Sigmoid colon (tissue), 4 donors: ENCODE results near the gene POLR1B.

ENCODE experiments used
- EP300 ChIP-seq, 4 donors: sonication (generic); formaldehyde crosslinking; IDR thresholded peaks; one replicate each; pipeline ENCODE4 v1.6.1; 2017; ENCODE audit warnings: antibody characterized with exemption in 4 of 4
- POLR2A ChIP-seq, 2 donors: fragments of 450-650 bp; IDR thresholded peaks; one replicate each; pipeline ENCODE4 v1.6.1; 2016; ENCODE audit warnings: antibody characterized with exemption in 2 of 2, mild to moderate bottlenecking in 2 of 2, moderate library complexity in 2 of 2
- TF ChIP-seq, protein P1 (sequence below), 4 experiments: fragments of 450-650 bp in 3 of 4; fragments of 200-600 bp in 1 of 4; IDR thresholded peaks; one replicate each; pipeline ENCODE4 v1.5.1; 2016 to 2019; ENCODE audit warnings: antibody characterized with exemption in 4 of 4, mild to moderate bottlenecking in 3 of 4, moderate library complexity in 2 of 4

DNA sequence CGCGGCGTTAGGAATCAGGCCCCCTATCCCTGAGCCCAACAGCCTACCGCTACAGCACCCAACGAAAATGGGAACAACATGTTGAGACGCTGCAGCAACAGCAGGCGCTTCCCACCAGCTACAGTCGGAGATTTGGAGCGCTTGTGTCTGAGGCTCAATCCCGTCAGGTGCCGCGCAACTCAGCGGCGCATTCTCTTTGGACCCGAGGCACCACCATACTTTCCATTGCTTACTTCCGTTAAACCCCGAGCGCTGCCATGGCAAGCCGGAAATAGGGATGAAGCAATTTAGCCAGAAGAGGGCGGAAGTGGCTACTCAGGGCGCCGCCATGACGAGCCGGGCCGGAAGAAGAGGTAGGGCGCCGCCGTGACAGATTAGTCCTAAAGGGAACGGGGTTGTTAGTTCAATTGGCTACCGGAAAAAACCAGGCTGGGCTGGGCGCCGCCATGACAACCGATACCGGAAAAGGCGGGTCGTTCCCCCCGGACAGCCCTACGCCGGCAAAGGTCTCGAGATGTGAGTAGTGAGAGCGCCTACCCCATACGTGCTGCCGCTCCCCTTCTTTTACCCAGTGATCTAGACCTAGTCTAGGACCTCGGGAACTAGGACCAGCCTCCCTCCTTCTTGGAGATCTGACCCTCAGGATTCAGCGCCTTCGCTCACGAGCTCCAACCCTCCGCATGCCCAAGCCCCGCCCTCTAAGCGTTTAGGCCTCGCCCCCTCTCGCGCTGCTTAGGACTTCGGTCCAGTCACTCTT is 42.0 kb downstream of the POLR1B start, which contains the start of gene CHCHD5:
- TF ChIP-seq POLR2A (IDR thresholded peaks at IDR 0.05) (peak; percentile 18 to 36), EP300 (IDR thresholded peaks at IDR 0.05) (peak in 2 of 4 donors; percentile 15 to 16)
- TF ChIP-seq, protein P1, sequence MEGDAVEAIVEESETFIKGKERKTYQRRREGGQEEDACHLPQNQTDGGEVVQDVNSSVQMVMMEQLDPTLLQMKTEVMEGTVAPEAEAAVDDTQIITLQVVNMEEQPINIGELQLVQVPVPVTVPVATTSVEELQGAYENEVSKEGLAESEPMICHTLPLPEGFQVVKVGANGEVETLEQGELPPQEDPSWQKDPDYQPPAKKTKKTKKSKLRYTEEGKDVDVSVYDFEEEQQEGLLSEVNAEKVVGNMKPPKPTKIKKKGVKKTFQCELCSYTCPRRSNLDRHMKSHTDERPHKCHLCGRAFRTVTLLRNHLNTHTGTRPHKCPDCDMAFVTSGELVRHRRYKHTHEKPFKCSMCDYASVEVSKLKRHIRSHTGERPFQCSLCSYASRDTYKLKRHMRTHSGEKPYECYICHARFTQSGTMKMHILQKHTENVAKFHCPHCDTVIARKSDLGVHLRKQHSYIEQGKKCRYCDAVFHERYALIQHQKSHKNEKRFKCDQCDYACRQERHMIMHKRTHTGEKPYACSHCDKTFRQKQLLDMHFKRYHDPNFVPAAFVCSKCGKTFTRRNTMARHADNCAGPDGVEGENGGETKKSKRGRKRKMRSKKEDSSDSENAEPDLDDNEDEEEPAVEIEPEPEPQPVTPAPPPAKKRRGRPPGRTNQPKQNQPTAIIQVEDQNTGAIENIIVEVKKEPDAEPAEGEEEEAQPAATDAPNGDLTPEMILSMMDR (IDR thresholded peaks at IDR 0.05): peak in 2 of 4 experiments; percentile 17 to 27
